SH-SY5Y (cell line): Measurements from ENCODE around the gene TRIM66.

Source experiments
- GATA2 ChIP-seq: IDR thresholded peaks from 2 replicates; pipeline ENCODE4 v1.6.1; 2011; ENCODE audit warnings: mild to moderate bottlenecking, low read depth, low read length
- GATA3 ChIP-seq: IDR thresholded peaks from 2 replicates; pipeline ENCODE4 v1.6.1; 2011; ENCODE audit warnings: low read depth, mild to moderate bottlenecking, low read length, moderate library complexity

DNA sequence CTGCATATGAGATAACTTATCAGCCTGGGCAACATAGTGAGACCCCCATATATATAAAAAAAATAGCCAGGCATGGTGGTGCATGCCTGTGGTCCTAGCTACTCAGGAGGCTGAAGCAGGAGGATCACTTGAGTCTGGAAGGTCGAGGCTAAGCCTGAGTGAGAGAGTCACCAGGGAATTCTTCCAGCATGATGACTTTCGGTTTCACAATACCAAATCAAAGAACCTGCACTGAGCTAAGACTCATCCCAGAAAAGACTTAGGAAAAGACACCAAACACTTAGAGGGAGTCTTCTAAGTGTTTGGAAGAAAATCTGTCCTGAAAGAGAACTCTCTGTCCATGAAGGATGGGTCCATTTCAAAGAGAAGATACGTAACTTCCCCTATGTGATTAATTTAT is 101.2 kb downstream of the TRIM66 start:
- TF ChIP-seq GATA3 (no peak), GATA2 (no peak)
